Tibial nerve (tissue), 4 donors: Measurements from ENCODE around the gene ABCB9.

Source experiments
- CTCF ChIP-seq, 5 experiments: fragments of 200-600 bp in 3 of 5; fragments of 450-650 bp in 2 of 5; sonication (generic) in 3 of 5; IDR thresholded peaks; one replicate each; pipeline ENCODE4 v1.5.1; 2016 to 2019; ENCODE audit warnings: antibody characterized with exemption in 5 of 5, mild to moderate bottlenecking in 3 of 5, moderate library complexity in 2 of 5
- EP300 ChIP-seq, 2 donors: sonication (generic); formaldehyde crosslinking; IDR thresholded peaks; one replicate each; pipeline ENCODE4 v1.6.1; 2017; ENCODE audit warnings: antibody characterized with exemption in 2 of 2, mild to moderate bottlenecking in 1 of 2
- POLR2A ChIP-seq, 2 donors: fragments of 450-650 bp; IDR thresholded peaks; one replicate each; pipeline ENCODE4 v1.6.1; 2017; ENCODE audit warnings: antibody characterized with exemption in 2 of 2, mild to moderate bottlenecking in 2 of 2, moderate library complexity in 2 of 2

GRCh38 chr12:122934722-122935121 is 31.5 kb downstream of the ABCB9 start:
- TF ChIP-seq POLR2A (IDR thresholded peaks at IDR 0.05) (no peak), EP300 (IDR thresholded peaks at IDR 0.05) (no peak), CTCF (IDR thresholded peaks at IDR 0.05) (no peak)
